Vagina (tissue), 2 donors: Measurements from ENCODE around the gene MMP20.

ENCODE experiments used
- CTCF ChIP-seq, 3 experiments: fragments of 450-650 bp in 2 of 3; fragments of 200-600 bp in 1 of 3; sonication (generic) in 1 of 3; IDR thresholded peaks; one replicate each; pipeline ENCODE4 v1.5.1; 2017 to 2019; ENCODE audit warnings: antibody characterized with exemption in 3 of 3, mild to moderate bottlenecking in 2 of 3, moderate library complexity in 2 of 3
- POLR2A ChIP-seq, 2 donors: fragments of 450-650 bp; IDR thresholded peaks; one replicate each; pipeline ENCODE4 v1.6.1; 2017; ENCODE audit warnings: antibody characterized with exemption in 2 of 2, mild to moderate bottlenecking in 2 of 2, moderate library complexity in 2 of 2
- POLR2AphosphoS5 ChIP-seq, 2 donors: sonication (generic); formaldehyde crosslinking; IDR thresholded peaks; one replicate each; pipeline ENCODE4 v1.9.0; 2017; ENCODE audit warnings: antibody characterized with exemption in 2 of 2, mild to moderate bottlenecking in 2 of 2, low read depth in 1 of 2; ENCODE audit not compliant: insufficient read depth in 1 of 2

GRCh38 chr11:102583141-102583873, 41.8 kb downstream of the MMP20 start:
- TF ChIP-seq CTCF (IDR thresholded peaks at IDR 0.05) (no peak), POLR2A (IDR thresholded peaks at IDR 0.05) (no peak), POLR2AphosphoS5 (IDR thresholded peaks at IDR 0.05; ENCODE audit: insufficient read depth in 1 of 2, low read depth in 1 of 2) (no peak)
